MCF 10A (cell line): ENCODE measurements around the gene CFAP300. TPM values are rescaled to one million over a fixed set of nuclear protein-coding genes. Genes with fewer than 3 reads are reported as not detected.
A peak's percentile ranks its signal among the peaks of the same experiment; 100 is the strongest.

Source experiments
- BruUV-seq: library from RNA; stranded (reverse); fragments of 400-500 nt; replicated peaks from 2 replicates; lab custom pipeline; 2021; lab: Mats Ljungman, UMichigan
- CTCF ChIA-PET: fragments of 300-600 bp; sonication (Branson Sonifier 250); formaldehyde crosslinking; extraction: SDS; loops from one replicate; lab custom pipeline; 2021; ENCODE audit warnings: antibody characterized with exemption, inconsistent platforms; lab: Yijun Ruan, JAX
- POLR2A ChIA-PET: fragments of 300-600, 350-650 bp; sonication (Branson Sonifier 250); formaldehyde crosslinking; extraction: SDS; loops from one replicate; lab custom pipeline; 2020; ENCODE audit warnings: antibody characterized with exemption, inconsistent platforms; lab: Yijun Ruan, JAX
- DNase-seq: peaks from one replicate; pipeline ENCODE4 v3.0.0-alpha.2; 2018; ENCODE audit not compliant: unreplicated experiment
- H3K27ac Mint-ChIP-seq: one replicate; pipeline ENCODE4 v1.8.0; 2022; ENCODE audit warnings: mild to moderate bottlenecking, low read depth, mixed read lengths; ENCODE audit not compliant: unreplicated experiment
- H3K27me3 Mint-ChIP-seq: one replicate; pipeline ENCODE4 v1.8.0; 2022; ENCODE audit warnings: mixed read lengths; ENCODE audit not compliant: insufficient read depth, unreplicated experiment
- H3K36me3 Mint-ChIP-seq: one replicate; pipeline ENCODE4 v1.8.0; 2022; ENCODE audit warnings: mild to moderate bottlenecking, moderate library complexity, mixed read lengths; ENCODE audit not compliant: insufficient read depth, unreplicated experiment
- H3K4me1 Mint-ChIP-seq: one replicate; pipeline ENCODE4 v1.8.0; 2022; ENCODE audit warnings: mixed read lengths; ENCODE audit not compliant: insufficient read depth, unreplicated experiment
- H3K4me3 Mint-ChIP-seq: one replicate; pipeline ENCODE4 v1.8.0; 2022; ENCODE audit warnings: mild to moderate bottlenecking, moderate library complexity, mixed read lengths; ENCODE audit not compliant: unreplicated experiment
- H3K9me3 Mint-ChIP-seq: one replicate; pipeline ENCODE4 v1.8.0; 2022; ENCODE audit warnings: mixed read lengths; ENCODE audit not compliant: unreplicated experiment
- CTCF ChIP-seq: fragments of 200-600 bp; IDR thresholded peaks from one replicate; pipeline ENCODE4 v1.8.0; 2022; ENCODE audit warnings: antibody characterized with exemption, mild to moderate bottlenecking; ENCODE audit not compliant: unreplicated experiment
- intact Hi-C: fragments of 100-400 bp; cut with micrococcal nuclease; formaldehyde crosslinking; loops from 2 replicates; pipeline ENCODE4 v1.14.1; 2022
- total RNA-seq: library from RNA; stranded (reverse); gene quantifications from 2 replicates; pipeline ENCODE4 v1.2.3, GENCODE V29; 2022

Gene CFAP300
- total RNA-seq, 1 experiment from 2014 or later = 8.0 TPM

- H3K4me3 Mint-ChIP-seq = no peak overlapping the region
- H3K27me3 Mint-ChIP-seq = no peaks in the 10 kb centered on the region
- intact Hi-C loops = no loop called here
- no peak for TF ChIP-seq CTCF
- ChIA-PET CTCF (no interaction called here), POLR2A (interaction anchor here (1.5 kb wide), 1 partner anchor 11 kb away, joined by 4 read pairs; no protein-coding TSS in a partner anchor)
- peaks cover 7% of the 10 kb centered on the region for H3K36me3 Mint-ChIP-seq
- no peaks in the 10 kb centered on the region for H3K4me1 Mint-ChIP-seq
- no TSS peak for BruUV-seq
- H3K9me3 Mint-ChIP-seq = peaks cover 16% of the 10 kb centered on the region
- no peak overlapping the region for H3K27ac Mint-ChIP-seq
- no peak for DNase-seq
These were observed 23.5 kb downstream of the CFAP300 start for GRCh38 chr11:102070766-102071165.

- ChIA-PET CTCF (interaction anchor here (0.5 to 0.7 kb wide), 4 partner anchors 9 to 223 kb away, joined by 3 to 4 read pairs (median 3); no protein-coding TSS in a partner anchor), POLR2A (interaction anchor here (0.7 to 1.5 kb wide), 3 partner anchors 10 to 155 kb away, joined by 3 to 5 read pairs (median 4); no protein-coding TSS in a partner anchor)
- H3K36me3 Mint-ChIP-seq = peaks cover 7% of the 10 kb centered on the region
- peaks cover 16% of the 10 kb centered on the region for H3K9me3 Mint-ChIP-seq
- H3K27me3 Mint-ChIP-seq = no peaks in the 10 kb centered on the region
- H3K27ac Mint-ChIP-seq = no peak overlapping the region
- BruUV-seq = no TSS peak
- no peak for DNase-seq
- intact Hi-C loops = no loop called here
- no peaks in the 10 kb centered on the region for H3K4me1 Mint-ChIP-seq
- no peak overlapping the region for H3K4me3 Mint-ChIP-seq
- TF ChIP-seq CTCF = no peak
These were observed 24.5 kb downstream of the CFAP300 start for GRCh38 chr11:102071497-102072472.

GRCh38 chr11:102073253-102073652 lies 26.0 kb downstream of the CFAP300 start:
- TF ChIP-seq CTCF = no peak
- DNase-seq = no peak
- Mint-ChIP-seq H3K9me3 (peaks cover 16% of the 10 kb centered on the region), H3K4me3 (no peak overlapping the region), H3K36me3 (peaks cover 7% of the 10 kb centered on the region), H3K4me1 (no peaks in the 10 kb centered on the region), H3K27ac (no peak overlapping the region), H3K27me3 (no peaks in the 10 kb centered on the region)
- POLR2A ChIA-PET = no interaction called here
- BruUV-seq = no TSS peak
- intact Hi-C loops = no loop called here
- CTCF ChIA-PET = interaction anchor here (0.7 kb wide), 1 partner anchor 1372 kb away, joined by 4 read pairs; no protein-coding TSS in a partner anchor

GRCh38 chr11:102079625-102080024 lies 32.4 kb downstream of the CFAP300 start:
- no peaks in the 10 kb centered on the region for H3K9me3 Mint-ChIP-seq
- no peak overlapping the region for H3K4me3 Mint-ChIP-seq
- H3K27ac Mint-ChIP-seq = no peak overlapping the region
- H3K27me3 Mint-ChIP-seq = no peaks in the 10 kb centered on the region
- no peaks in the 10 kb centered on the region for H3K4me1 Mint-ChIP-seq
- H3K36me3 Mint-ChIP-seq = no peaks in the 10 kb centered on the region
- ChIA-PET POLR2A (interaction anchor here (0.7 to 1.3 kb wide), 2 partner anchors 16 to 1465 kb away, joined by 3 read pairs; no protein-coding TSS in a partner anchor), CTCF (interaction anchor here (0.6 to 0.7 kb wide), 2 partner anchors 188 to 219 kb away, joined by 3 read pairs; no protein-coding TSS in a partner anchor)
- TF ChIP-seq CTCF = no peak
- intact Hi-C loops = no loop called here
- BruUV-seq = no TSS peak
- peak; percentile 11 for DNase-seq
